Measurements from ENCODE around the gene SRCIN1.

The SRCIN1 gene

GRCh38 chr17:38596651-38597050 lies 9.1 kb downstream of the SRCIN1 start:
- DNase-seq = no peak

GRCh38 chr17:38595892-38596291 lies 9.9 kb downstream of the SRCIN1 start:
- no peak for DNase-seq

DNA sequence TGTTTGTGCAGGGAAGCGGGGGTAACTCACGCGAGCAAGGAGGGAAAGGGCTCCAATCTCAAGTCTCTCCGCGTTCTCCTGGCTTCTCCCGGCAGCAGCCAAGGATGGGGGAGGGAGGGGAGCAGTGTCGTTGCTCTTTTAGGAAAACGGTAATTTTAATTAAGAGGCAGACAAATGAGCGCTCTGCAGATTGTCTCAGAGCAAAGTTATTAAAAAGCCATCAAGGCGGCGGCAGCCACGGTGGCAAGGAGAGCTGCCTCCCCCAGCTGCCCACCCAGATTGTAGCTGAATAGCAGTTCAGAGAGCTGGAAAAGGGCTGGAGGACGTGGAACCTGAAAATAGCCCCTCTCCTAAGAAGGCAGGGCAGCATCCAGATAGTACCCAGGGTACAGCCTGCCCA lies 11.6 kb downstream of the SRCIN1 start:
- DNase-seq = no peak

- DNase-seq = no peak
These were observed 13.3 kb downstream of the SRCIN1 start for GRCh38 chr17:38592487-38592886.

- DNase-seq = no peak
These were observed 14.0 kb downstream of the SRCIN1 start for GRCh38 chr17:38591759-38592241.

DNA sequence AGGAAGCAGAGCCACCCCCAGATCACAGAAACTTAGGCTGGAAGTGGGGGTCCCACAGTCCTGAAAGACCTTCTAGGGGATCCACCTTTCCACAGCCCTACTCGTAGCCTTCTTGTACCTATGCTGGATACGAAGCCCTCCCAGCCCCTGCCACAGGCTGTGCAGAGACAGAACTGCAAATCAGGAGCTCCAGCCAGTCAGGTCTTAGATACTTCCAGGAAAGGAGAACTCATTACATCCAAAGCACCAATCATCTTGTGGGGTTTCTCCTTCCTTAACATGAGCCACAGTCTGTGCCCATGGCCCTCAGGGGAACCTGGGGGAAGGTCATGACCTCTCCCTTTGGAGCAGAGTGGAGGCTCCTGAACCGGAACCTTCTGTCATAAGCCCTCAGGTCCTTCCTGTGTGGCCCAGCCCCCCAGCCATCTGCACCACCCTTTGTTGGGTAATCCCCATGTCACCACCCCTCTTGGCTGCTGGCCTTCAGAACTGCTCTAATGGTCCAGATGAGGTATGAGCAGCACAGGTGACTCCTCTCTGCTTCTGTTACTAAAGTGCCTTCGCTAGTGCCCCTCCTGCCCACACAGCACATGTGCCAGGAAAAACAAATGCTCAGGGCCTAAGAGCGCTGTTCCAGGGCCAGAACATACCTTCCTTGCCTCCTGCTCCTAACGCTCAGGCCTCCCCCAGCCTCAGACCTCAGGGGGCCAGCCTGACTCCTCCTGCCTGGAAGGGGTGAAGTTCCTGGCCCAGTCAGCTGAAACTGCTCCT lies 14.6 kb downstream of the SRCIN1 start:
- DNase-seq = no peak

GRCh38 chr17:38589462-38590114 lies 16.2 kb downstream of the SRCIN1 start:
- DNase-seq = no peak

DNA sequence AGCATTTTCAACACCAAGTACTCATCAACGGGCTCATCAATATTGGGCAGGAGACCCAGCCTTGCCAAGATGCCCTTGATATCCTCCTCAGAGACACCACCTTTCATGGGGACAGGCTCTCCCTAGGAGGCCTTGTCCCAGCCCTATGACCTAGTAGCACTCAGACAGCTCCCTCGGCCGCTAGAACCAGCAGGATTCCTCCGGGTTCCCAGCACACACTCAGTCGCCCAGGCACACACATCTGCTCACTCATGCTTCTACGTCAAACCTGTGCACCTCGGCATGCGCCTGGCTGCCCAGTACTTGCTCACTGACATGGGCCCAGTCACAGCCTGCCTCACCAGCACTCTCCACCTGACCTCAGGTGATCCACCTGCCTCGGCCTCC lies 17.0 kb downstream of the SRCIN1 start:
- DNase-seq = no peak

DNA sequence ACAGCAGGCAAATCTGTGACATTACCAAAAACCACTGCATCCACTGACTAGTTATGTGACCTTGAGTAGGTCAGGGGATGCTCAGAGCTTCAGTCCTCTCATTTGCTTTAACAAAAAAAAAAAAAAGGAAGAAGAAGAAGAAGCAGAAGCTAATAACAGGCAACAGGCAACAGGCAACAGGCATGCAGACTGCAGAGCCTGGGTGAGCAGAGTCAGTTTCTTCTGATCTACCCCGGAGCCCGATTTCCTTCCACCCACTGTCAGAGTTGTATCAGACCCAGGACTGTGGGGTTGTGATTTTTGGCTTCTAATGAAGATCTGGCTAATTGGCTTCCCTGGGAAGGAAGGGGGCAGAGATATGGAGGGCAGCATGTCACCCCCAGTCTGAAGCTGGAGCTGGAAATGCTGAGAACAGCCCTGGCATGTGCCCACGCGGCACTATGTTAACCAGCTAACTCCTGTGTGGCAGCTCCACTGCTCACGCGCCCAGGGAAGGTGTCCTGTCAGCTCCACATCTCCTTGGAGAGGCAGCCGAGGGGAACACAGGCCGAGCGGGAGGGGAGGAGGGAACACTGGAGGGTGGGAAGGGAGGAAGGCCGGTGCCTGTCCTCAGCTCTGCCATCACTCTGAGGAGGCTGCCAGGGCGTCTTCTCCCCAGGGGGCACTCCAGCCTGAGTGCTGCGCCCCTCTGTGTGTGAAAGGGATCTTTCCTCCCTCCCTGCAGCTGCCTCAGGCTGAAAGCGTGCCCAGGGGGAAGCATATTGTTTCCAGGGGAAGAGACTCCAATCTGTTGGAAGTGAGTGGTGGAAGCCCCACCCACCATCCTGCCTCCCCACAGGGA lies 17.6 kb downstream of the SRCIN1 start:
- no peak for DNase-seq

GRCh38 chr17:38587203-38587602 lies 18.5 kb downstream of the SRCIN1 start:
- DNase-seq = no peak

DNA sequence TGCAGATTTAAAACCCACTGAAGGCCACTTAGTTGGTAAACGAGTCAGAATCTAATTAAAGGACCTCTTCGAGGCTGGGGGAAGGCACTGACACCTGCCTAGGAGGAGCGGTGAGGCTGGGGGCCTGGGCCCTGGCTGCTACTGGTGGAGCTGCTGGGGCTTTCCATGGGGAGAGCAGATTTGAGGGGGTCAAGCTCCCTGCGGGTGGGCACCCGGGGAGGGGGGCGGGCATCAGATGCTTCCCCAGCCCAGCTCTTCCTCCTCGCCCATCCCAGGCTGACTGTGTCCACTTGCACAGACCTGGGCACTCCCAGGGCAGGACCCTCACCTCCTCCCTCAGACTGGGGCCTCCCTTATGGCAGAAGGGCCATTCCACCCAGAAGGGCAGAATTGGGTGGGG lies 19.0 kb downstream of the SRCIN1 start:
- no peak for DNase-seq

DNA sequence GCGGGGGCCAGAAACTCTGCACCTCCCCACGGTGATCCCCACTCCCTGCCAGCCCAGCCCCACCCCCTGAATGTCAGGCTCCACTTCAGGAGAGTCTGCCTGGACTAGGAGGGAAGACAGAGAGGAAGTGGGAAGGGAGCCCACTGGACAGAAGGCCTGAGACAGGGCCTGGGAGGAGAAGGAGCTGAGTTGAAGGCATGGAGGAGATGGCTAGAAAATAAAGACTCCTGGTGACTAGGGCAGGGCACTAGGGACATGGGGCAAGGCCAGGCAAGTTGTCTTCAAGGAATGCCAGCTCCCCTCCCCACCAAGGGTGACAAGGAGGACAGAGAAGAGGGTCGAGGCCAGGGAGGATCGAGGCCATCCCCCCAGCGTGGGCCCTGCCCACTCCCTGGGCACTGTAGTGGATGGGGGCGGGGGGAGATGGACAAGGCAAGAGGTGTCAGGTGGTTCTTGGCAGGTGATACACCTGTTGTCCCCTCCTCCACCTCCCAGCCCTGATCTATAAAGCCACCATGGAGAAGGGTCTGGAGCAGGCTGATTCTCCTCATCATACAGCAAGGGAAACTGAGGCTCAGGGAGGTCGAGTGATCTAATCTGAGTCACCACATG lies 19.7 kb downstream of the SRCIN1 start:
- no peak for DNase-seq

DNA sequence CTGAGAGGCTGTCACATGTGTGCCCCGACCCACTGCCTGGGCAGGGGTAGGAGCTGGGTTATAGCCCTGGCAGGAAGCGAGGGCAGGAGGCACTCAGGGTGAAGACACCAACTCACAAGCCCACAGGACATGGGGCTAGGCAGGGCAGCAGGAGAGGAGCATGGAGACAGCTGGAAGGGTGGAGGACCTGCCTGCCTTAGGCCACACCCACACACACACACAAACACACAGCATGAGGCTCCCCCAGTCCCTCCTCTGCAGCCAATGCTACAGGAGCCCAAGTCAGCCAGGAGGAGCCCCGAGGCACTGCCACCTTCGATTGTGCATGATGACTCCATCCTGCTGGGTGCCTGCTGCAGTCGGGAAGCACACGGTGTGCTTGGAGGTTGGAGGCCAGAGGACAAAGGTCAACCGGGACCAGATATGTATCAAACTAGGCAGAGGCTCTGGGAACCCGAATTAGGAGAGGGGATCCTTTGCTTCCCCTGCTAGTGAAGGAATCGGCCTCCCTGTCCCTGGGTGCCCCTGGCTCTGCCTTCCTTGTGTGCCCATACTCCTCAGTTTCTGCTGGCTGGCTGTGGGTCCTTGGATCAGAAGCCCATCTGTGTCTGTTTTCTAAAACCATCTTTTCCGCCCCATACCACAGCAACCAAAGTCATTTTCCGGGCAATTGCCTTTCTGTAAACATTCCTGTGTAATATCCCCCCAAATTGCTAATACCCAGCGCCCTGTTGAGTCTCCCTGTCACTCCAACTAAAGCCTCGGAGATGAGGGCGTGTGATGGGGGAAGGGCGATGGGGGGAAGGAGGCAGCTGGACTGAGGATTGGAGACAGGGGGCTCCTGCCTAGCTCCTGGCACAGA lies 20.5 kb downstream of the SRCIN1 start:
- DNase-seq = no peak

GRCh38 chr17:38584350-38584925 lies 21.3 kb downstream of the SRCIN1 start:
- DNase-seq = peak; percentile 69

GRCh38 chr17:38583828-38584349 lies 21.9 kb downstream of the SRCIN1 start:
- DNase-seq = no peak

- DNase-seq = no peak
These were observed 22.6 kb downstream of the SRCIN1 start for GRCh38 chr17:38583176-38583575.

- DNase-seq = no peak
These were observed 23.7 kb downstream of the SRCIN1 start for GRCh38 chr17:38582069-38582468.

- peak; percentile 59 for DNase-seq
These were observed 25.8 kb downstream of the SRCIN1 start for GRCh38 chr17:38579934-38580333.

DNA sequence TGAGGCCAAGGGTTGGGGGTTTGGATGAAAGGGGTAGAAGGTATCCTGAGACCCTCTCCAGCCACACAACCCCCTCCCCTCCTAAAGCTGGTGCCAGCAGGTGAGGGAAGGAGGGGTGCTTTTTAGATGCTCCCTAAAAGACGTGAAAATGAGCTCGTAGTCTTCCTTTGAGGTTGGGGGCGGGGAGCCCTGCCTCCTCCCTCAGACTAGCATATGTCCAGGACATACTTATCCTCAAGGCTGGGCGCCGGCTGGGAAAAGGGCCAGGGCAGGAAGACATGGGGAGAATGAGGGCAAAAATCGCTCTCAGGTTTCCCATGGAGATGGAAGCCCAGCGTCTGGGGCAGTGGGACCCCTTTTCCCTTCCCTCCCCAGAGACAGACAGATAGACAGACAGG lies 26.7 kb downstream of the SRCIN1 start:
- no peak for DNase-seq

GRCh38 chr17:38578229-38579082 lies 27.3 kb downstream of the SRCIN1 start:
- DNase-seq = no peak
